H1 (cell line): ENCODE measurements around the gene MOK.

ENCODE experiments used
- BRCA1 ChIP-seq: IDR thresholded peaks from 2 replicates; pipeline ENCODE4 v1.6.1; 2012; ENCODE audit warnings: low read depth, low read length, improper control_type of control experiment
- CEBPB ChIP-seq: IDR thresholded peaks from 2 replicates; pipeline ENCODE4 v1.6.1; 2012; ENCODE audit warnings: low read depth, low read length
- EZH2 ChIP-seq: fragments of 200-600 bp; sonication (generic); IDR thresholded peaks from 2 replicates; pipeline ENCODE4 v1.7.1; 2012; ENCODE audit warnings: low read depth, mild to moderate bottlenecking, moderate library complexity, low read length, inconsistent platforms; ENCODE audit not compliant: severe bottlenecking
- HDAC6 ChIP-seq: IDR thresholded peaks from one replicate; pipeline ENCODE4 v1.7.1; 2012; ENCODE audit warnings: low read depth, mild to moderate bottlenecking, inconsistent platforms, low read length, moderate library complexity
- JUN ChIP-seq: IDR thresholded peaks from 2 replicates; pipeline ENCODE4 v1.6.1; 2011; ENCODE audit warnings: low read depth, mild to moderate bottlenecking, improper control_type of control experiment, low read length
- KDM1A ChIP-seq: fragments of 200-600, 300-600 bp; sonication (generic); IDR thresholded peaks from 2 replicates; pipeline ENCODE4 v1.7.1; 2016; ENCODE audit warnings: mild to moderate bottlenecking, low read length, borderline replicate concordance
- POLR2AphosphoS5 ChIP-seq: IDR thresholded peaks from 2 replicates; pipeline ENCODE4 v1.6.1; 2011; ENCODE audit warnings: low read depth, low read length
- TAF1 ChIP-seq: IDR thresholded peaks from 2 replicates; pipeline ENCODE4 v1.6.1; 2011; ENCODE audit warnings: mild to moderate bottlenecking, low read depth, low read length
- TF ChIP-seq, protein P1 (sequence below): IDR thresholded peaks from 2 replicates; pipeline ENCODE4 v1.6.1; 2012; ENCODE audit warnings: inconsistent platforms
- TF ChIP-seq, protein P2 (sequence below), 3 experiments: IDR thresholded peaks; 1 replicate in 2 of 3; 2 replicates in 1 of 3; pipeline versions ENCODE4 v1.5.1 to v1.6.1; 2011; ENCODE audit warnings: low read length in 3 of 3, mild to moderate bottlenecking in 3 of 3, inconsistent platforms in 2 of 3, low read depth in 1 of 3, moderate library complexity in 1 of 3; ENCODE audit not compliant: insufficient read depth in 1 of 3; ENCODE audit errors: control extremely low read depth in 1 of 3

DNA sequence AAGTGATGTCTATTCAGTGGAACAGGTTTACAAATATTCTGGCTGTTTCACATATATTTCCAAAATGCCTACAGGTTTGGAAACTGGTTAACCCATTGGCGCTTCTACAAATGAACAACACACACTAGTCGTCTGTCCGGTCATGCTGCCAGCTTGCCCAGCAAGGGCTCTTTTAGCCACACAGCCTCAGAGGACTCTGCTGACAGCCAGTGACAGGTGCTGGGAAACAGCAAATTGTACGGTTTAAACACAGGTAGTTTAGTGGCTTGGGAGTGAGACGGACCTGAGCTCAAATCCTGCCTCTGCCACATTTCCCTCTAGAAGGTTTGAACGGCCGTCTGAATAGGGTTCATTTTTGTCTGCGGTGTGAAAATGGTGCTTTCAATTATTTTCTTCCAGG is 53.8 kb downstream of the MOK start:
- TF ChIP-seq HDAC6 (no peak), JUN (no peak), KDM1A (no peak), POLR2AphosphoS5 (no peak), CEBPB (no peak), TAF1 (no peak), EZH2 (no peak), BRCA1 (no peak)
- TF ChIP-seq, protein P1, sequence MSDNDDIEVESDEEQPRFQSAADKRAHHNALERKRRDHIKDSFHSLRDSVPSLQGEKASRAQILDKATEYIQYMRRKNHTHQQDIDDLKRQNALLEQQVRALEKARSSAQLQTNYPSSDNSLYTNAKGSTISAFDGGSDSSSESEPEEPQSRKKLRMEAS = no peak
- TF ChIP-seq, protein P2, sequence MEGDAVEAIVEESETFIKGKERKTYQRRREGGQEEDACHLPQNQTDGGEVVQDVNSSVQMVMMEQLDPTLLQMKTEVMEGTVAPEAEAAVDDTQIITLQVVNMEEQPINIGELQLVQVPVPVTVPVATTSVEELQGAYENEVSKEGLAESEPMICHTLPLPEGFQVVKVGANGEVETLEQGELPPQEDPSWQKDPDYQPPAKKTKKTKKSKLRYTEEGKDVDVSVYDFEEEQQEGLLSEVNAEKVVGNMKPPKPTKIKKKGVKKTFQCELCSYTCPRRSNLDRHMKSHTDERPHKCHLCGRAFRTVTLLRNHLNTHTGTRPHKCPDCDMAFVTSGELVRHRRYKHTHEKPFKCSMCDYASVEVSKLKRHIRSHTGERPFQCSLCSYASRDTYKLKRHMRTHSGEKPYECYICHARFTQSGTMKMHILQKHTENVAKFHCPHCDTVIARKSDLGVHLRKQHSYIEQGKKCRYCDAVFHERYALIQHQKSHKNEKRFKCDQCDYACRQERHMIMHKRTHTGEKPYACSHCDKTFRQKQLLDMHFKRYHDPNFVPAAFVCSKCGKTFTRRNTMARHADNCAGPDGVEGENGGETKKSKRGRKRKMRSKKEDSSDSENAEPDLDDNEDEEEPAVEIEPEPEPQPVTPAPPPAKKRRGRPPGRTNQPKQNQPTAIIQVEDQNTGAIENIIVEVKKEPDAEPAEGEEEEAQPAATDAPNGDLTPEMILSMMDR (IDR thresholded peaks at IDR 0.05; ENCODE audit: control extremely low read depth in 1 of 3, insufficient read depth in 1 of 3, low read depth in 1 of 3, low read length in 3 of 3) = no peak
